Testis (tissue), 3 donors: ENCODE data around the gene IARS2. TPM values are rescaled to one million over a fixed set of nuclear protein-coding genes. Genes with fewer than 3 reads are reported as not detected.

Source experiments
- DNase-seq: peaks from one replicate; pipeline ENCODE4 v3.0.0-alpha.2; 2019
- H3K27ac ChIP-seq, 2 donors: fragments of 200-600 bp; sonication (generic); one replicate each; pipeline ENCODE4 v1.5.1; 2019
- H3K27me3 ChIP-seq: fragments of 200-600 bp; sonication (generic); one replicate; pipeline ENCODE4 v1.5.1; 2019
- H3K36me3 ChIP-seq: fragments of 200-600 bp; sonication (generic); one replicate; pipeline ENCODE4 v1.5.1; 2017; ENCODE audit warnings: low read depth; ENCODE audit errors: missing control alignments
- H3K4me1 ChIP-seq: fragments of 200-600 bp; sonication (generic); one replicate; pipeline ENCODE4 v1.5.1; 2019
- H3K4me3 ChIP-seq, 2 donors: fragments of 200-600 bp; sonication (generic); one replicate each; pipeline ENCODE4 v1.5.1; 2017 to 2019
- H3K9me3 ChIP-seq: fragments of 200-600 bp; sonication (generic); one replicate; pipeline ENCODE4 v1.5.1; 2017
- CTCF ChIP-seq, 3 experiments: fragments of 450-650 bp in 2 of 3; fragments of 200-600 bp in 1 of 3; sonication (generic) in 1 of 3; IDR thresholded peaks; one replicate each; pipeline ENCODE4 v1.5.1; 2016 to 2019; ENCODE audit warnings: antibody characterized with exemption in 3 of 3, mild to moderate bottlenecking in 2 of 3, moderate library complexity in 1 of 3
- POLR2A ChIP-seq: fragments of 450-650 bp; IDR thresholded peaks from one replicate; pipeline ENCODE4 v1.6.1; 2017; ENCODE audit warnings: antibody characterized with exemption, mild to moderate bottlenecking, moderate library complexity
- WGBS, 2 donors: methylation state at CpG; one replicate each; pipeline ENCODE4 v1.1.5; 2018; 5-methylcytosine and 5-hydroxymethylcytosine counted together
- intact Hi-C: fragments of 100-400 bp; cut with DNase I; formaldehyde crosslinking; loops from one replicate; pipeline ENCODE4 v1.15.1; 2023; ENCODE audit warnings: low total_unique reads
- microRNA counts, 2 donors: library from miRNA; unstranded; fragments of <30 nt; microRNA quantifications; one replicate each; lab custom pipeline; 2016
- microRNA-seq, 2 donors: library from miRNA; unstranded; fragments of <30 nt; microRNA quantifications; one replicate each; pipeline ENCODE4, GENCODE V29; 2016; ENCODE audit warnings: borderline number of aligned reads in 2 of 2, borderline replicate concordance in 1 of 2
- polyA plus RNA-seq: library from polyadenylated mRNA; stranded (reverse); fragments of 350-450 nt; fragmentation: Illumina TruSeq; extraction: RNeasy Lipid Tissue Mini Kit (QIAGEN cat#74804); gene quantifications from one replicate; pipeline ENCODE4 v1.2.3, GENCODE V29; 2014; ENCODE audit warnings: low read depth, low replicate concordance; ENCODE audit not compliant: insufficient read depth
- small RNA-seq, 2 donors: library from RNA; depleted of rRNA; stranded (forward); fragments of <200 nt; gene quantifications; one replicate each; pipeline ENCODE3, GENCODE V24; 2016
- total RNA-seq, 2 donors: library from RNA; depleted of rRNA; stranded (reverse); fragments of >200 nt; gene quantifications; one replicate each; pipeline ENCODE4 v1.2.3, GENCODE V29; 2016

The IARS2 gene
- total and polyA plus RNA-seq, 3 donors from 2014 or later, result 57.6 to 62.9 (median 62.0) TPM

DNA sequence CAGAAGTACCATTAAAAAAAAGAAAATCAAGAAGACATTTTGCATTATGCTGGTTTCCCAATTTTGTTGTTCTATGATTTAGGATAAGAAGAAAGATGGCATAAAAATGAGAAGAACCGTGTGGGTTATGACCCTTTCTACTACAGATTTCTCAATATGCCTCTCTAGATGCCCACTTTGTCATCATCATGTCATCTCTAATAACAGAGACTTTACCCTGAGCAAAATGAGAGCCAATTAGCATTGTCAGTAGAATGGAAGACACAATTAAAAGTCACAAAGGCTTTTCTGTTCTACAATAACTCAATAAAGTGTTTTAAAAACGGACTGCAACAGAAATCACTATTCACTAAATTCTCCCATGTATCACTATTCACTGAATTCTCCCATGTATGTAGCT lies 92.8 kb downstream of the IARS2 start:
- intact Hi-C loops, result no loop called here
- H3K4me3 ChIP-seq, result no peak overlapping the region
- no peaks in the 10 kb centered on the region for H3K27me3 ChIP-seq
- no peak overlapping the region for H3K27ac ChIP-seq
- no peak for TF ChIP-seq CTCF (IDR thresholded peaks at IDR 0.05)
- TF ChIP-seq POLR2A, result no peak
- H3K4me1 ChIP-seq, result no peaks in the 10 kb centered on the region
- 89 to 94% methylated on average over 2 of the region's 2 CpGs for WGBS, 2 donors
- no peaks in the 10 kb centered on the region for H3K36me3 ChIP-seq
- H3K9me3 ChIP-seq, result no peaks in the 10 kb centered on the region
- DNase-seq, result no peak

DNA sequence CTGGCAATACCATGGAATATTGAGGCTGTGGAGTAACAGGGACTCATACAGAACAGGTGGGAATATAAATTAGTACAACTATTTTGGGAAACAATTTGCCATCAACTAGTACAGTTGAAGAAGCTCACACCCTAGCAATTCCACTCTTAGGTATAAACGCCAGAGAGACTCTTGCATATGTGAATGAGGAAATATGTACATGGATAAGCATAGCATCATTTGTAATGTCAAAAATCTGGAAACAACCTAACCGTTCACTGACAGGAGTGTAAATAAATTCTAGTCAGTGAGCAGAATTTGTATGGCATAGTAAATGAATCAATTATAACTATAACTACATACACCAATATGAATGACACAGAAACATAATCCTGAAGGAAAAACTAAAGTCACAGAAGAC lies 94.6 kb downstream of the IARS2 start:
- Histone ChIP-seq H3K4me1 (no peaks in the 10 kb centered on the region), H3K27me3 (no peaks in the 10 kb centered on the region), H3K9me3 (no peaks in the 10 kb centered on the region), H3K27ac (no peak overlapping the region), H3K4me3 (no peak overlapping the region), H3K36me3 (no peaks in the 10 kb centered on the region)
- WGBS, 2 donors, result 88 to 89% methylated on average over 2 of the region's 2 CpGs
- no peak for DNase-seq
- TF ChIP-seq CTCF (IDR thresholded peaks at IDR 0.05) (no peak), POLR2A (no peak)
- intact Hi-C loops, result no loop called here

DNA sequence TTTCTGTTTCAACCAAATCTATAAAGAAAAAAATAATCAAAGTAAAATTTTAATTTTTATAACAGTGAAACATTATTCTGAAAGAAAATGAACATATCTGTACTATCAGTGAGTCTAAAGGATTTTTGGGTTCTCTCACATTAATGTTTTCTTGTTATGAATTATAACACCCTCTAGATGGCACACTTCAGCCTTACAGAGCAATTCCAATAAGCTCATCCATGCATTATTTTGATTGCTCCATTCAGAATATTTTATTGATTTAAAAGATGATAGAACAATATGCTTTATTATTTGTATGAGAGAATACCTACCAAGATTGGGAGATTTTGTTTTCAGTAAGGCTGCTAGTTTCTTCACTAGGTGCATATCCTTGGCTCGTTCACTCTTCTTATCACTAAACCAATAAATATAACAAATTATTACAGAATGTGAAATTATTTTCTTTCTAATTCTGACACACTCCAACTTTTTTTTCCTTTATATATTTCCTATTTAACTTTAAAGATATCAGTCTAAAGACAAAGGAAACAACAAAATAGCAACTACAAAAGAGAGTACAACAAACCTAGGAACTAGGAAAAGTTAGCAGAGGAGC lies 95.9 kb downstream of the IARS2 start:
- intact Hi-C loops, result no loop called here
- no peak for DNase-seq
- WGBS, 2 donors, result 67 to 72% methylated on average over 1 of the region's 1 CpG
- Histone ChIP-seq H3K27ac (no peak overlapping the region), H3K4me1 (no peaks in the 10 kb centered on the region), H3K36me3 (no peaks in the 10 kb centered on the region), H3K4me3 (no peak overlapping the region), H3K27me3 (no peaks in the 10 kb centered on the region), H3K9me3 (no peaks in the 10 kb centered on the region)
- peak in 1 of 3 experiments; percentile 37 for TF ChIP-seq CTCF (IDR thresholded peaks at IDR 0.05)
- TF ChIP-seq POLR2A, result no peak

- Histone ChIP-seq H3K27ac (no peak overlapping the region), H3K9me3 (no peaks in the 10 kb centered on the region), H3K27me3 (no peaks in the 10 kb centered on the region), H3K4me1 (no peaks in the 10 kb centered on the region), H3K4me3 (no peak overlapping the region), H3K36me3 (no peaks in the 10 kb centered on the region)
- intact Hi-C loops, result no loop called here
- TF ChIP-seq CTCF (IDR thresholded peaks at IDR 0.05) (no peak), POLR2A (no peak)
- no peak for DNase-seq
Observed at GRCh38 chr1:220195701-220196100, 101.8 kb downstream of the IARS2 start.

MicroRNAs encoded within 50 kb of the gene (microRNA counts, 767-probe panel; counts per million panel counts)
- microRNA hsa-miR-194-5p (lab: Ali Mortazavi, UCI), result 0 to 152 counts per million in 2 donors
- 0 to 152 counts per million in 2 donors for microRNA hsa-miR-215 (lab: Ali Mortazavi, UCI)

Small RNAs within 50 kb of the gene (microRNA-seq; reads per million reads assigned to microRNA genes)
- gene MIR194-1, result 6.2 to 7.6 reads per million in 2 donors
- gene MIR215, result 9.0 to 11.0 reads per million in 2 donors

Small RNAs within 50 kb of the gene (small RNA-seq; reads per million reads assigned to genes)
- gene MIR194-1, result 0 to 0.19 reads per million in 2 donors
- gene MIR215, result 3.0 to 4.4 reads per million in 2 donors

Other genes with a start within 250 kb of the IARS2 start
- 1 to 10 TPM; 2.2 to 2.4 TPM for gene SLC30A10, start 165.6 kb upstream of the IARS2 start, total RNA-seq
- 4.0 TPM for gene SLC30A10, start 165.6 kb upstream of the IARS2 start, polyA plus RNA-seq
- 10 to 100 TPM; 25.4 to 38.4 TPM for gene EPRS1, start 47.6 kb upstream of the IARS2 start, total RNA-seq
- gene EPRS1, start 47.6 kb upstream of the IARS2 start, polyA plus RNA-seq, result 43.3 TPM
- gene BPNT1, start 4.3 kb upstream of the IARS2 start, total RNA-seq, result 10 to 100 TPM; 22.0 to 23.1 TPM
- gene BPNT1, start 4.3 kb upstream of the IARS2 start, polyA plus RNA-seq, result 28.7 TPM
- gene RAB3GAP2, start 178.3 kb downstream of the IARS2 start, total RNA-seq, result 10 to 100 TPM; 24.6 to 28.7 TPM
- gene RAB3GAP2, start 178.3 kb downstream of the IARS2 start, polyA plus RNA-seq, result 17.9 TPM